Measurements from ENCODE around the gene USP14.
"Not testable (repeated sequence)": the region's sequence is repeated elsewhere in the genome, so short reads cannot be mapped to it uniquely, and the experiment has no call there.

USP14 gene

DNA sequence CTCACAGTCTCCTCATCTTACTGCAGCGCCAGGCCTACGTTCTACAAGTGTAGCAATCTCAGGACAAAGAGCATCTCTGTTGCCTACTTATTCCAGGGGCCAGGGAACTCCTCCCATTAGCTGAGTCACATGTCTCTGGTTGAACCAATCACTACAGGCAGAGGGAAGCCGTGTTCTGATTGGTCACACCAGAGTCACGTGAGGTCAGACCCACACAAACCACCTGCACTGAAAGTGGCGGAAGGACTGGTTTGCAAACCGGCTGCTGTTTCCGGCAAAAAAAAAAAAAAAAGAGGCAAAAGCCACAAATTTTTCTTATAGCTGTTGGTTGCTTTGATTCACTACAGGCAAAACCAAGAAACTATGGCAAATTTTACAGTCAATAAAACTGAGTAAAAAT is 21.9 kb upstream of the USP14 start:
- no peak for DNase-seq (ENCODE audit: low read depth)
- H3K4me3 ChIP-seq (ENCODE audit: low read length): no peak overlapping the region
- TF ChIP-seq, protein P1, sequence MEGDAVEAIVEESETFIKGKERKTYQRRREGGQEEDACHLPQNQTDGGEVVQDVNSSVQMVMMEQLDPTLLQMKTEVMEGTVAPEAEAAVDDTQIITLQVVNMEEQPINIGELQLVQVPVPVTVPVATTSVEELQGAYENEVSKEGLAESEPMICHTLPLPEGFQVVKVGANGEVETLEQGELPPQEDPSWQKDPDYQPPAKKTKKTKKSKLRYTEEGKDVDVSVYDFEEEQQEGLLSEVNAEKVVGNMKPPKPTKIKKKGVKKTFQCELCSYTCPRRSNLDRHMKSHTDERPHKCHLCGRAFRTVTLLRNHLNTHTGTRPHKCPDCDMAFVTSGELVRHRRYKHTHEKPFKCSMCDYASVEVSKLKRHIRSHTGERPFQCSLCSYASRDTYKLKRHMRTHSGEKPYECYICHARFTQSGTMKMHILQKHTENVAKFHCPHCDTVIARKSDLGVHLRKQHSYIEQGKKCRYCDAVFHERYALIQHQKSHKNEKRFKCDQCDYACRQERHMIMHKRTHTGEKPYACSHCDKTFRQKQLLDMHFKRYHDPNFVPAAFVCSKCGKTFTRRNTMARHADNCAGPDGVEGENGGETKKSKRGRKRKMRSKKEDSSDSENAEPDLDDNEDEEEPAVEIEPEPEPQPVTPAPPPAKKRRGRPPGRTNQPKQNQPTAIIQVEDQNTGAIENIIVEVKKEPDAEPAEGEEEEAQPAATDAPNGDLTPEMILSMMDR (conservative IDR thresholded peaks at IDR 0.05; ENCODE audit: low read depth, low read length): no peak

DNA sequence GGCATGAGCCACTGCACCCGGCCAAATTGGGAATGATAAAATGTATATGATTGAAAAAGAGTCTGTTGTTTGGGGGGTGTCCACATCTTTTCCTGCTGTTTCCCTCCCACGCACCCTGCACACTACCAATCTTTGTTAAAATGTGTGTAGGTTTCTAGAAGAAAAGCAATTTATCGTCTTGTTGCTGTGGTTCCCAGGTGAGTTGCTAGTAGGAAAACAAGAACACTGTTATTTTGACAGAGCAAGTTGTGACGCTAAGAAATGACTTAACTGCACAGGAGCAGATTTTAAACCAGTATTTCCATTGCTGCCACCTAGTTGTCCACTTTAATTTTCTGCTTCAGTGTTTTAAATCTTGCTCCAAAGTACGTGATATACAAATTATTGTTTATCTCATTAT is 21.0 kb upstream of the USP14 start:
- TF ChIP-seq, protein P1 (conservative IDR thresholded peaks at IDR 0.05; ENCODE audit: low read depth, low read length): no peak
- no peak for DNase-seq (ENCODE audit: low read depth)
- no peak overlapping the region for H3K4me3 ChIP-seq (ENCODE audit: low read length)

DNA sequence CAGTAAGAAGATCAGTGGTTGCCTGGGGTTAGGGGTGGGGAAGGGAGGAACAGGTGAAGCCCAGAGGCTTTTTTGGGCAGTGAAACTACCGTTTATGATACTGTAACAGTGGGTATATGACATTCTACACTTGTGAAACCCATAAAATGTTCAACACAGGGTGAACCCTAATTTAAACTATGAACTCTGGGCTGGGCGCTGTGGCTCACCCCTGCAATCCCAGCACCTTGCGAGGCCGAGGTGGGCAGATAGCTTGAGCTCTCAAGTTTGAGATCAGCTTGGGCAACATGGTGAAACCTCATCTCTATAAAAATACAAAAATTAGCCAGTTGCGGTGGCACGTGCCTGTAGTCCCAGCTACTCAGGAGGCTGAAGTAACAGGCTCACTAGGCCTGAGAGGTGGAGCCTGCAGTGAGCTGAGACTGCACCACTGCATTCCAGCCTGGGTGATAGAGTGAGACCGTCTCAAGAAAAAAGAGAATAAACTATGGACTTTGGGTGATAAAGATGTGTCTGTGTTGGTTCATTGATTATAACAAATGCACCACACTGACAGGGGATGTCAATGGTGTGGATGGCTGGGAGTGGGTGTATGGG is 17.6 kb upstream of the USP14 start:
- TF ChIP-seq, protein P1 (conservative IDR thresholded peaks at IDR 0.05; ENCODE audit: low read depth, low read length): no peak
- DNase-seq (ENCODE audit: low read depth): no peak
- no peak overlapping the region for H3K4me3 ChIP-seq (ENCODE audit: low read length)

DNA sequence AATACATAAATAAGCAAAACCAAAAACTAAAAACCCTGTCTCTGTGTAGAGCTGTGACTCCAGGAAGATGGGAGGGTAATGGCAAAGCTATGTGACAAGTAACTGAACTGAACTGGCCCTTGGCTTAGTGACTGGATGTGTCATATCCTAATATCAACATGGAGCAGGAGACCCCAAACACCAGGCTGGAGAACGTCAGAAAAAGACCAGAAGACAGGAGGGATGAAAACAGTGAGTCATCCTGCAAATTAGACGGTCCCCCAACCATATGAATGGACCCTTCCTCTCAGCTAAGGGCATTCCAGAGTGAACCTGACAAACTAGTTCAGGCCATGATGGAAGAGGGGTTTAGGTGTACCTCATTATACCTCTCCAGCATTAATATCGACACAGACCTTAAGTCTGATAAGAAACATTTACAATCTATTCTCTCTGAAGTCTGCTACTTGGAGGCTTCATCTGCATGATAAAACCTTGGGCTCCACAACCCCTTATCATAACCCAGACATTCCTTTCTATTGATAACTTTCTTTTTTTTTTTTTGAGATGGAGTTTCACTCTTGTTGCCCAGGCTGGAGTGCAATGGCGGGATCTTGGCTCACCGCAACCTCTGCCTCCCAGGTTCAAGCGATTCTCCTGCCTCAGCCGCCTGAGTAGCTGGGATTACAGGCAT is 15.6 kb upstream of the USP14 start:
- DNase-seq (ENCODE audit: low read depth); H3K4me3 ChIP-seq (ENCODE audit: low read length): not testable (repeated sequence)

DNA sequence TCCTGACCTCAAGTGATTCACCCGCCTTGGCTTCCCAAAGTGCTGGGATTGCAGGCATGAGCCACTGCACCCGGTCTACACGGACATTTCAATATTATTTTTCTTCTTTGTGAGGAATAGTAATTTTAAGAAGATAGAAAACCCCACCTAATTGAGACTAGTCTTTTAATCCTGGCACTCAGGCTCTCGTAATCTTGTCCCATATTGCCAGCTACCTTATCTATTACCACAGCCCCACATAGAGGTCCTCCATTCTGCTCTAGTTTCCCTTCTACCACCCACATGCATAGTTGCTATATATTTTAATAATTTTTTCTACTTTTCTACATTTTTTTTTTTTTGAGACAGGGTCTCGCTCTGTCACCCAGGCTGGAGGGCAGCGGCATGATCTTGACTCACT is 9.5 kb upstream of the USP14 start:
- no peak for DNase-seq (ENCODE audit: low read depth)
- TF ChIP-seq, protein P1 (conservative IDR thresholded peaks at IDR 0.05; ENCODE audit: low read depth, low read length): no peak
- no peak overlapping the region for H3K4me3 ChIP-seq (ENCODE audit: low read length)

DNA sequence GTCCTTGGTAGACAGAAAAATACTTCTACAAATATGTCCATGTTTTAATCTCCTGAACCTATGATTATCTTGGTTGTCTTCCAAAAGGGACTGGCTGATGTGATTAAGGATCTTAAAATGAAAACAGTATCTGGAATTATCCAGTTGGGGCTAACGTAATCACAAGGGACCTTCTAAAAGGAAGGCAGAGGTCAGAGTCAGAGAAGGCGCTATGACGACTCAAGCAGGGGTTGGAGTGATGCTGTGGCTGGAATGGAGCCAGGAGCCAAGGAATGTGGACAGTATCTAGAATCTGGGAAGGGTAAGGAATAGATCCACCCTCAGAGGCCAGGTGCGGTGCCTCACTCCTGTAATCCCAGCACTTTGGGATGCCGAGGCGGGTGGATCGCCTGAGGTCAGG is 4.2 kb upstream of the USP14 start:
- no peak for DNase-seq (ENCODE audit: low read depth)
- TF ChIP-seq, protein P1 (conservative IDR thresholded peaks at IDR 0.05; ENCODE audit: low read depth, low read length): no peak
- H3K4me3 ChIP-seq (ENCODE audit: low read length): no peak overlapping the region

DNA sequence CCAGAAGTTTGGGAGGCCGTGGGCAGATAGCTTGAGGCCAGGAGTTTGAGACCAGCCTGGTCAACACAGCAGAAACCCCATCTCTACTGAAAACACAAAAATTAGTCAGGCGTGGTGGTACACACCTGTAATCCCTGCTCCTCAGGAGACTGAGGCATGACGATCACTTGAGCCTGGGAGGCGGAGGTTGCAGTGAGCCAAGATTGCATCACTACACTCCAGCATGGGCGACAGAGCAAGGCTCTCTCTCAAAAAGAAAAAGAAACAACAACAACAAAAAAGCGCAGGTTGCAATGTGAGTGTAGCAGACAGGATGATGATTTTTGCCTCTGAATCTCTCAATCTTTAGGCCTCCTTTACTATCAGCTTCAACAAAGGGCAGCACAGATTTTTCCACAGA is 2.7 kb upstream of the USP14 start:
- TF ChIP-seq, protein P1 (conservative IDR thresholded peaks at IDR 0.05; ENCODE audit: low read depth, low read length): no peak
- no peak overlapping the region for H3K4me3 ChIP-seq (ENCODE audit: low read length)
- no peak for DNase-seq (ENCODE audit: low read depth)
